ENCODE measurements around the gene KRIT1.

The KRIT1 gene

GRCh38 chr7:92230547-92230946, 15.2 kb downstream of the KRIT1 start:
- H3K4me3 ChIP-seq (ENCODE audit: low read depth, low read length) = no peak overlapping the region
- TF ChIP-seq CTCF (IDR thresholded peaks at IDR 0.05; ENCODE audit: insufficient read depth, low read length, missing control alignments) = no peak
- ChIA-PET CTCF (no interaction called here), POLR2A (no interaction called here)
- no peak for DNase-seq (ENCODE audit: low read depth, low spot score)

- no peak overlapping the region for H3K4me3 ChIP-seq (ENCODE audit: low read depth, low read length)
- ChIA-PET POLR2A (no interaction called here), CTCF (no interaction called here)
- TF ChIP-seq CTCF (IDR thresholded peaks at IDR 0.05; ENCODE audit: insufficient read depth, low read length, missing control alignments) = no peak
- DNase-seq (ENCODE audit: low read depth, low spot score) = no peak
Observed at GRCh38 chr7:92228742-92229141, 17.0 kb downstream of the KRIT1 start.

- CTCF ChIA-PET = no interaction called here
- no peak overlapping the region for H3K4me3 ChIP-seq (ENCODE audit: low read depth, low read length)
- TF ChIP-seq CTCF (IDR thresholded peaks at IDR 0.05; ENCODE audit: insufficient read depth, low read length, missing control alignments) = no peak
- POLR2A ChIA-PET = no interaction called here
- no peak for DNase-seq (ENCODE audit: low read depth, low spot score)
Observed at GRCh38 chr7:92228100-92228499, 17.6 kb downstream of the KRIT1 start.

- no peak for TF ChIP-seq CTCF (IDR thresholded peaks at IDR 0.05; ENCODE audit: insufficient read depth, low read length, missing control alignments)
- CTCF ChIA-PET = no interaction called here
- POLR2A ChIA-PET = no interaction called here
- no peak overlapping the region for H3K4me3 ChIP-seq (ENCODE audit: low read depth, low read length)
- DNase-seq (ENCODE audit: low read depth, low spot score) = no peak
Observed at GRCh38 chr7:92226981-92227380, 18.7 kb downstream of the KRIT1 start.

- no peak for DNase-seq (ENCODE audit: low read depth, low spot score)
- TF ChIP-seq CTCF (IDR thresholded peaks at IDR 0.05; ENCODE audit: insufficient read depth, low read length, missing control alignments) = no peak
- H3K4me3 ChIP-seq (ENCODE audit: low read depth, low read length) = no peak overlapping the region
- ChIA-PET POLR2A (no interaction called here), CTCF (interaction anchor here (1.0 to 1.1 kb wide), 2 partner anchors 44 to 226 kb away, joined by 3 read pairs; partner anchors contain the start of gene GATAD1)
Observed at GRCh38 chr7:92221766-92222165, 23.9 kb downstream of the KRIT1 start.

GRCh38 chr7:92206672-92207071, 39.0 kb downstream of the KRIT1 start:
- TF ChIP-seq CTCF (IDR thresholded peaks at IDR 0.05; ENCODE audit: insufficient read depth, low read length, missing control alignments) = no peak
- no peak overlapping the region for H3K4me3 ChIP-seq (ENCODE audit: low read depth, low read length)
- DNase-seq (ENCODE audit: low read depth, low spot score) = no peak
- ChIA-PET CTCF (no interaction called here), POLR2A (no interaction called here)
